ENCODE data around the gene NR1I3.

Gene NR1I3

GRCh38 chr1:161251579-161251978, 13.6 kb upstream of the NR1I3 start:
- POLR2A ChIA-PET: no interaction called here
- Histone ChIP-seq H3K27ac (ENCODE audit: extremely low read depth, low read depth, low read length) (no peak overlapping the region), H3K36me3 (ENCODE audit: control insufficient read depth in 2 of 2, insufficient read depth in 1 of 2, low read length in 2 of 2) (no peaks in the 10 kb centered on the region), H3K9me3 (ENCODE audit: control insufficient read depth, insufficient read depth, low read depth, low read length) (no peaks in the 10 kb centered on the region), H3K4me3 (ENCODE audit: low read depth, low read length) (no peak overlapping the region), H3K4me1 (ENCODE audit: control insufficient read depth, insufficient read depth, low read length) (no peaks in the 10 kb centered on the region)
- CTCF ChIA-PET: interaction anchor here (0.6 to 1.1 kb wide), 2 partner anchors 21 to 39 kb away, joined by 4 to 6 read pairs; no protein-coding TSS in a partner anchor
- TF ChIP-seq ZNF513 (tag by site-specific recombination; IDR thresholded peaks at IDR 0.05) (no peak), ZEB2 (tag by site-specific recombination; IDR thresholded peaks at IDR 0.05) (no peak), PRDM10 (tag by site-specific recombination; IDR thresholded peaks at IDR 0.05) (no peak), AEBP2 (tag by site-specific recombination; IDR thresholded peaks at IDR 0.05; ENCODE audit: borderline replicate concordance) (no peak), OVOL3 (tag by site-specific recombination; IDR thresholded peaks at IDR 0.05) (no peak), ZIC2 (tag by site-specific recombination; IDR thresholded peaks at IDR 0.05) (no peak), ZNF23 (tag by site-specific recombination; IDR thresholded peaks at IDR 0.05; ENCODE audit: borderline replicate concordance) (no peak), GLI2 (tag by site-specific recombination; IDR thresholded peaks at IDR 0.05; ENCODE audit: borderline replicate concordance, low read depth) (no peak), ZNF350 (tag by site-specific recombination; IDR thresholded peaks at IDR 0.05) (no peak), ZNF501 (tag by site-specific recombination; IDR thresholded peaks at IDR 0.05) (no peak), ZNF10 (tag by site-specific recombination; IDR thresholded peaks at IDR 0.05) (no peak), ZNF221 (tag by site-specific recombination; IDR thresholded peaks at IDR 0.05; ENCODE audit: borderline replicate concordance) (no peak), ZNF707 (tag by site-specific recombination; IDR thresholded peaks at IDR 0.05) (no peak), ZNF677 (tag by site-specific recombination; IDR thresholded peaks at IDR 0.05) (no peak), ZBTB11 (tag by site-specific recombination; conservative IDR thresholded peaks at IDR 0.05; ENCODE audit: low read depth) (no peak), ZNF2 (tag by site-specific recombination; IDR thresholded peaks at IDR 0.05) (no peak), ZNF274 (IDR thresholded peaks at IDR 0.05; ENCODE audit: low read length) (no peak), ZNF274 (tag by site-specific recombination; IDR thresholded peaks at IDR 0.05; ENCODE audit: borderline replicate concordance) (no peak), RBAK (tag by site-specific recombination; IDR thresholded peaks at IDR 0.05) (no peak), ZNF248 (tag by site-specific recombination; IDR thresholded peaks at IDR 0.05) (no peak)
- TF ChIP-seq, protein P1, sequence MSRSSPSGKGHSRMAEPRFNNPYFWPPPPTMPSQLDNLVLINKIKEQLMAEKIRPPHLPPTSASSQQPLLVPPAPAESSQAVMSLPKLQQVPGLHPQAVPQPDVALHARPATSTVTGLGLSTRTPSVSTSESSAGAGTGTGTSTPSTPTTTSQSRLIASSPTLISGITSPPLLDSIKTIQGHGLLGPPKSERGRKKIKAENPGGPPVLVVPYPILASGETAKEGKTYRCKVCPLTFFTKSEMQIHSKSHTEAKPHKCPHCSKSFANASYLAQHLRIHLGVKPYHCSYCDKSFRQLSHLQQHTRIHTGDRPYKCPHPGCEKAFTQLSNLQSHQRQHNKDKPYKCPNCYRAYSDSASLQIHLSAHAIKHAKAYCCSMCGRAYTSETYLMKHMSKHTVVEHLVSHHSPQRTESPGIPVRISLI (tag by site-specific recombination; IDR thresholded peaks at IDR 0.05): no peak

Data from HEK293 (cell line).